Neuronal stem cell (in vitro differentiated cells): ENCODE results near the gene NHS.

ENCODE experiments used
- DNase-seq: peaks from one replicate; pipeline ENCODE4 v3.0.0-alpha.2; 2013; ENCODE audit warnings: low spot score
- H2AFZ ChIP-seq: one replicate; pipeline ENCODE4 v1.6.1; 2013; ENCODE audit warnings: mild to moderate bottlenecking, low read length, inconsistent platforms
- H2AK5ac ChIP-seq: 2 replicates; pipeline ENCODE4 v1.6.1; 2013; ENCODE audit warnings: low read depth, mild to moderate bottlenecking, inconsistent platforms, low read length, moderate library complexity, mixed read lengths
- H2BK120ac ChIP-seq: 2 replicates; pipeline ENCODE4 v1.6.1; 2013; ENCODE audit warnings: low read depth, mild to moderate bottlenecking, inconsistent platforms, low read length, moderate library complexity, mixed read lengths
- H2BK12ac ChIP-seq: one replicate; pipeline ENCODE4 v1.6.1; 2013; ENCODE audit warnings: low read length, inconsistent platforms
- H2BK15ac ChIP-seq: 2 replicates; pipeline ENCODE4 v1.6.1; 2013; ENCODE audit warnings: mild to moderate bottlenecking, low read length, inconsistent platforms, mixed read lengths
- H2BK5ac ChIP-seq: one replicate; pipeline ENCODE4 v1.6.1; 2013; ENCODE audit warnings: inconsistent platforms, mild to moderate bottlenecking, low read length, moderate library complexity
- H3K14ac ChIP-seq: one replicate; pipeline ENCODE4 v1.6.1; 2013; ENCODE audit warnings: low read length, inconsistent platforms
- H3K18ac ChIP-seq: 2 replicates; pipeline ENCODE4 v1.6.1; 2013; ENCODE audit warnings: low read length, inconsistent platforms
- H3K23ac ChIP-seq: 2 replicates; pipeline ENCODE4 v1.6.1; 2013; ENCODE audit warnings: low read depth, mild to moderate bottlenecking, mixed read lengths, low read length, inconsistent platforms; ENCODE audit not compliant: poor library complexity
- H3K27ac ChIP-seq: replicated peaks from 3 replicates; pipeline ENCODE4 v1.5.1; 2013; ENCODE audit warnings: low read length, inconsistent platforms
- H3K27me3 ChIP-seq, 3 experiments: 2 replicates each; pipeline ENCODE4 v1.6.1; 2013; ENCODE audit warnings: low read length in 3 of 3, mild to moderate bottlenecking in 2 of 3, inconsistent platforms in 1 of 3, low read depth in 1 of 3, mixed read lengths in 1 of 3, moderate library complexity in 1 of 3; ENCODE audit not compliant: control insufficient read depth in 3 of 3, insufficient read depth in 3 of 3
- H3K36me3 ChIP-seq, 2 donors: replicated peaks in 1 of 2; 2 replicates each; pipeline ENCODE4 v1.6.1; 2013; ENCODE audit warnings: low read length in 2 of 2; ENCODE audit not compliant: control insufficient read depth in 2 of 2, insufficient read depth in 2 of 2
- H3K4ac ChIP-seq: 2 replicates; pipeline ENCODE4 v1.6.1; 2013; ENCODE audit warnings: inconsistent platforms, mild to moderate bottlenecking, low read length, moderate library complexity
- H3K4me1 ChIP-seq, 2 donors: 1 replicate in 1 of 2; 2 replicates in 1 of 2; pipeline ENCODE4 v1.6.1; 2013; ENCODE audit warnings: low read length in 2 of 2, low read depth in 1 of 2; ENCODE audit not compliant: control insufficient read depth in 2 of 2, insufficient read depth in 1 of 2
- H3K4me2 ChIP-seq: one replicate; pipeline ENCODE4 v1.6.1; 2013; ENCODE audit warnings: mild to moderate bottlenecking, low read length, inconsistent platforms; ENCODE audit not compliant: insufficient read depth, poor library complexity, severe bottlenecking
- H3K4me3 ChIP-seq, 2 donors: 2 replicates each; pipeline ENCODE4 v1.5.1; 2013; ENCODE audit warnings: low read length in 2 of 2, mild to moderate bottlenecking in 2 of 2, inconsistent platforms in 1 of 2, moderate library complexity in 1 of 2
- H3K79me1 ChIP-seq: one replicate; pipeline ENCODE4 v1.6.1; 2013; ENCODE audit warnings: low read depth, mild to moderate bottlenecking, inconsistent platforms, low read length, moderate library complexity
- H3K9ac ChIP-seq: one replicate; pipeline ENCODE4 v1.6.1; 2013; ENCODE audit warnings: mild to moderate bottlenecking, low read depth, low read length, inconsistent platforms; ENCODE audit not compliant: poor library complexity
- H3K9me3 ChIP-seq, 2 donors: replicated peaks in 1 of 2; 2 replicates each; pipeline versions ENCODE3 to v1.6.1; 2013; ENCODE audit warnings: low read length in 2 of 2, mild to moderate bottlenecking in 2 of 2, inconsistent platforms in 1 of 2, low read depth in 1 of 2, mixed read lengths in 1 of 2, moderate library complexity in 1 of 2; ENCODE audit not compliant: control insufficient read depth in 2 of 2, insufficient read depth in 1 of 2
- H4K8ac ChIP-seq: one replicate; pipeline ENCODE4 v1.6.1; 2013; ENCODE audit warnings: low read depth, mild to moderate bottlenecking, inconsistent platforms, low read length, moderate library complexity
- H4K91ac ChIP-seq: one replicate; pipeline ENCODE4 v1.6.1; 2013; ENCODE audit warnings: low read length, low read depth, mild to moderate bottlenecking, inconsistent platforms; ENCODE audit not compliant: poor library complexity
- WGBS, 2 donors: extraction: QIAGEN DNeasy Blood & Tissue Kit; methylation state at CpG; one replicate each; pipeline ENCODE4 v1.1.7; 2013; ENCODE audit warnings: missing lambda C conversion rate in 2 of 2, mixed read lengths in 1 of 2; ENCODE audit not compliant: insufficient read length in 2 of 2, insufficient replicate concordance in 1 of 2; ENCODE audit errors: extremely low coverage in 2 of 2; 5-methylcytosine and 5-hydroxymethylcytosine counted together

The NHS gene

GRCh38 chrX:17471121-17471520 is 96.1 kb downstream of the NHS start:
- no peak for DNase-seq
- H3K27me3 ChIP-seq = no peaks in the 10 kb centered on the region
- H2AK5ac ChIP-seq = no peak overlapping the region
- H3K79me1 ChIP-seq = no peaks in the 10 kb centered on the region
- no peaks in the 10 kb centered on the region for H3K36me3 ChIP-seq
- no peak overlapping the region for H2BK5ac ChIP-seq
- H3K18ac ChIP-seq = no peak overlapping the region
- no peak overlapping the region for H2BK120ac ChIP-seq
- peaks cover 0 to 2% of the 10 kb centered on the region in 2 donors for H3K4me1 ChIP-seq
- H3K9ac ChIP-seq = no peak overlapping the region
- H2BK15ac ChIP-seq = no peak overlapping the region
- WGBS, 2 donors = no CpG with 5 or more reads among the region's 2 CpGs
- H4K91ac ChIP-seq = no peak overlapping the region
- H3K4me2 ChIP-seq = no peak overlapping the region
- H3K27ac ChIP-seq = no peak overlapping the region
- H2BK12ac ChIP-seq = no peak overlapping the region
- no peak overlapping the region for H2AFZ ChIP-seq
- no peak overlapping the region for H4K8ac ChIP-seq
- no peaks in the 10 kb centered on the region for H3K9me3 ChIP-seq
- no peak overlapping the region for H3K4me3 ChIP-seq
- no peak overlapping the region for H3K14ac ChIP-seq
- no peak overlapping the region for H3K4ac ChIP-seq
- H3K23ac ChIP-seq = no peak overlapping the region

DNA sequence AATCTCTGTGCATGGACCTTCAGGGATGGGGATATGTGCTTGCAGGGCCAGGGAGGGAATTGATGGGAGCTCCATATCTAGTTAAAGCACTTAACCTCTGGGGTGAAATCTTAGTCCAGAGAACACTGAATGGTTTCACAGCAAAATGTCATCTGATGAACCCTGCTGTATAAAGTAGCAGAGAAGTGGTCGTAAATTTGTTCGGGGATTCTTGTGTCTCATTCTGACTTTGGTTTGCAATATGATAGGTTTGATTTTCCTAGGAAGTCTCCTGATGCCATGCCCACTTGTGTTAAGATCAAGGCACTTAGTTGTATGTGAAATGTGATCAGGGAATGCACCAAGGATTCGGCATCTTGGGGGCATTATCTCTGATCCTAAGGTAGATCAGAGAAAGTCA is 96.9 kb downstream of the NHS start:
- whole genome bisulfite sequencing, 2 donors = no CpG with 5 or more reads among the region's 3 CpGs

DNA sequence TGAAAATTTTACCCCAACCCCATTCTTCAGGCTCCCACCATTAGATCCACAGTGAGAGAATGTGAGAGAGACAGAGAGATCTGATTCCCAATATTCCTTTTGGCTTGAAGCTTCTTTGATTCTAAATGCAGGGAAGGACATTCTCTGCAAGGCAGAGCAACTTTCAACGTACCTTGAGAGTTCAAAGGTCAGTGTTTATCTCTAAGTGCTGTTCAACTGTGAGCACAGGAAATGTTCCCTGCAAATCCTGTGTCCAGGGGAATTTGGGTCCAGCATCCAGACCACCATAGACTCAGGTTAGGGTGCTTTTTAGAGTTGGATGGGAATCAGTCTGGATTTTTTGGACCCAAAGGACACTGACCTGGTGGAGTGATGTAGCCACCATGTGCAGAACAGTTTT is 97.4 kb downstream of the NHS start:
- Histone ChIP-seq H2BK15ac (no peak overlapping the region), H2AFZ (no peak overlapping the region), H3K27me3 (no peaks in the 10 kb centered on the region), H3K79me1 (no peaks in the 10 kb centered on the region), H3K4me2 (no peak overlapping the region), H3K4ac (no peak overlapping the region), H3K36me3 (no peaks in the 10 kb centered on the region), H3K9me3 (no peaks in the 10 kb centered on the region), H3K23ac (no peak overlapping the region), H2BK12ac (no peak overlapping the region), H3K4me3 (no peak overlapping the region), H3K27ac (no peak overlapping the region), H3K9ac (no peak overlapping the region), H2BK5ac (no peak overlapping the region), H3K18ac (no peak overlapping the region), H4K91ac (no peak overlapping the region), H2AK5ac (no peak overlapping the region), H2BK120ac (no peak overlapping the region), H4K8ac (no peak overlapping the region), H3K4me1 (peaks cover 0 to 2% of the 10 kb centered on the region in 2 donors), H3K14ac (no peak overlapping the region)
- WGBS, 2 donors = no CpG with 5 or more reads among the region's 1 CpG
- DNase-seq = no peak

More for the DNA sequence above, 96.9 kb downstream of the NHS start:
- no peak overlapping the region for H2BK5ac ChIP-seq
- no peak overlapping the region for H3K4me3 ChIP-seq
- no peaks in the 10 kb centered on the region for H3K9me3 ChIP-seq
- H3K36me3 ChIP-seq = no peaks in the 10 kb centered on the region
- no peak overlapping the region for H3K14ac ChIP-seq
- H3K4me2 ChIP-seq = no peak overlapping the region
- no peak overlapping the region for H2BK15ac ChIP-seq
- H2BK12ac ChIP-seq = no peak overlapping the region
- no peak overlapping the region for H2BK120ac ChIP-seq
- H3K4me1 ChIP-seq = peaks cover 0 to 2% of the 10 kb centered on the region in 2 donors
- no peaks in the 10 kb centered on the region for H3K79me1 ChIP-seq
- H3K27ac ChIP-seq = no peak overlapping the region
- H2AFZ ChIP-seq = no peak overlapping the region
- no peak overlapping the region for H3K18ac ChIP-seq
- no peak overlapping the region for H2AK5ac ChIP-seq
- H3K23ac ChIP-seq = no peak overlapping the region
- H3K4ac ChIP-seq = no peak overlapping the region
- no peak for DNase-seq
- no peak overlapping the region for H4K91ac ChIP-seq
- H3K9ac ChIP-seq = no peak overlapping the region
- H4K8ac ChIP-seq = no peak overlapping the region
- H3K27me3 ChIP-seq = no peaks in the 10 kb centered on the region

- no peak overlapping the region for H2BK12ac ChIP-seq
- H3K27ac ChIP-seq = no peak overlapping the region
- H4K8ac ChIP-seq = no peak overlapping the region
- H2AFZ ChIP-seq = no peak overlapping the region
- H3K23ac ChIP-seq = no peak overlapping the region
- H3K18ac ChIP-seq = no peak overlapping the region
- no peak overlapping the region for H2BK15ac ChIP-seq
- no peaks in the 10 kb centered on the region for H3K9me3 ChIP-seq
- no peak overlapping the region for H3K4ac ChIP-seq
- DNase-seq = no peak
- WGBS, 2 donors = no CpG with 5 or more reads among the region's 2 CpGs
- peaks cover 0 to 2% of the 10 kb centered on the region in 2 donors for H3K4me1 ChIP-seq
- H3K4me2 ChIP-seq = no peak overlapping the region
- H3K27me3 ChIP-seq = no peaks in the 10 kb centered on the region
- no peak overlapping the region for H2BK120ac ChIP-seq
- no peak overlapping the region for H3K9ac ChIP-seq
- H3K14ac ChIP-seq = no peak overlapping the region
- H2BK5ac ChIP-seq = no peak overlapping the region
- H3K79me1 ChIP-seq = no peaks in the 10 kb centered on the region
- no peaks in the 10 kb centered on the region for H3K36me3 ChIP-seq
- H3K4me3 ChIP-seq = no peak overlapping the region
- no peak overlapping the region for H4K91ac ChIP-seq
- no peak overlapping the region for H2AK5ac ChIP-seq
These were observed 98.0 kb downstream of the NHS start for GRCh38 chrX:17473021-17473420.
